Loucy (cell line): Measurements from ENCODE around the gene ZDHHC7.
A peak's percentile ranks its signal among the peaks of the same experiment; 100 is the strongest.

Experiments
- H2AFZ ChIP-seq: fragments of 200-600 bp; sonication (generic); 2 replicates; pipeline ENCODE4 v1.6.0; 2016; ENCODE audit warnings: antibody characterized with exemption, mild to moderate bottlenecking, low read length, moderate library complexity
- H3F3A ChIP-seq: fragments of 200-600 bp; 2 replicates; pipeline ENCODE4 v1.6.0; 2016; ENCODE audit warnings: antibody characterized with exemption, low read depth, mild to moderate bottlenecking
- H3K27me3 ChIP-seq: fragments of 200-600 bp; sonication (generic); 2 replicates; pipeline ENCODE4 v1.6.1; 2014; ENCODE audit warnings: low read length, mild to moderate bottlenecking; ENCODE audit not compliant: insufficient read depth, poor library complexity, severe bottlenecking
- H3K36me3 ChIP-seq: fragments of 200-600 bp; sonication (generic); 2 replicates; pipeline ENCODE4 v1.6.1; 2016; ENCODE audit warnings: low read length; ENCODE audit not compliant: insufficient read depth
- H3K4me1 ChIP-seq: fragments of 200-600 bp; sonication (generic); 2 replicates; pipeline ENCODE4 v1.5.1; 2014; ENCODE audit warnings: low read length, mild to moderate bottlenecking; ENCODE audit not compliant: insufficient read depth, poor library complexity, severe bottlenecking
- H3K4me2 ChIP-seq: fragments of 200-600 bp; sonication (generic); 2 replicates; pipeline ENCODE4 v1.6.0; 2014; ENCODE audit warnings: antibody characterized with exemption, low read length, low read depth, mild to moderate bottlenecking; ENCODE audit not compliant: poor library complexity, severe bottlenecking
- H3K4me3 ChIP-seq: fragments of 200-600 bp; sonication (generic); 2 replicates; pipeline ENCODE4 v1.5.1; 2014; ENCODE audit warnings: low read length, mild to moderate bottlenecking, mixed read lengths; ENCODE audit not compliant: poor library complexity, severe bottlenecking
- H3K79me2 ChIP-seq: fragments of 200-600 bp; sonication (generic); 2 replicates; pipeline ENCODE4 v1.6.1; 2014; ENCODE audit warnings: low read length; ENCODE audit not compliant: insufficient read depth
- H3K9ac ChIP-seq: fragments of 200-600 bp; sonication (generic); 2 replicates; pipeline ENCODE4 v1.6.0; 2014; ENCODE audit warnings: mild to moderate bottlenecking, low read depth, low read length, moderate library complexity; ENCODE audit not compliant: poor library complexity, severe bottlenecking
- H3K9me2 ChIP-seq: fragments of 200-600 bp; sonication (generic); replicated peaks from 2 replicates; pipeline ENCODE4 v1.6.1; 2016; ENCODE audit warnings: low read depth, low read length, mixed read lengths
- H3K9me3 ChIP-seq: fragments of 200-600 bp; sonication (generic); 2 replicates; pipeline ENCODE4 v1.6.1; 2014; ENCODE audit warnings: mild to moderate bottlenecking, antibody characterized with exemption, low read length, low read depth; ENCODE audit not compliant: insufficient read depth
- H4K20me1 ChIP-seq: fragments of 200-600 bp; sonication (generic); 2 replicates; pipeline ENCODE4 v1.6.0; 2014; ENCODE audit warnings: antibody characterized with exemption, low read length, mild to moderate bottlenecking; ENCODE audit not compliant: insufficient read depth, poor library complexity, severe bottlenecking
- EZH2phosphoT487 ChIP-seq: fragments of 200-600 bp; IDR thresholded peaks from 2 replicates; pipeline ENCODE4 v1.6.1; 2018; ENCODE audit warnings: antibody characterized with exemption, mild to moderate bottlenecking, moderate library complexity, borderline replicate concordance
- TF ChIP-seq, protein P1 (sequence below): fragments of 200-600 bp; sonication (generic); conservative IDR thresholded peaks from 2 replicates; pipeline ENCODE4 v1.5.1; 2014; ENCODE audit warnings: mild to moderate bottlenecking, antibody characterized with exemption, low read length

The ZDHHC7 gene

DNA sequence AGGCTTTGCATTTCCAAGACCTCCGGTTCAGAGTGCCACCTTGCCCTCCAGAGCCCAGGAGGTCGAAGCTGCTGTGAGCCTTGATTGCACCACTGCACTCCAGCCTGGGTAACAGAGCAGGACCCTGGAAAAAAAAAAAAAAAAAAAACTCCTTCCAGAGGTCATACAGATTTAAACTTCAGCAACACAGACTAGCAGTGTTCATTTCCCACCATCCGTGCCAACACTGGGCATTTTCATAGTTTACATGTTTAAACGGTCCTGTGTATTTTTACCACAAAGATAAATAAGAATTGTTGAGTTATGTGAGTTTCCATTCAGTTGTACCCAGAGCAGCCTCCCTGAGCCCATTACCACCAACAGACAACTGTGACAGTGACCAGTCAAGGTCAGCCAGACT is 50.4 kb downstream of the ZDHHC7 start:
- TF ChIP-seq, protein P1, sequence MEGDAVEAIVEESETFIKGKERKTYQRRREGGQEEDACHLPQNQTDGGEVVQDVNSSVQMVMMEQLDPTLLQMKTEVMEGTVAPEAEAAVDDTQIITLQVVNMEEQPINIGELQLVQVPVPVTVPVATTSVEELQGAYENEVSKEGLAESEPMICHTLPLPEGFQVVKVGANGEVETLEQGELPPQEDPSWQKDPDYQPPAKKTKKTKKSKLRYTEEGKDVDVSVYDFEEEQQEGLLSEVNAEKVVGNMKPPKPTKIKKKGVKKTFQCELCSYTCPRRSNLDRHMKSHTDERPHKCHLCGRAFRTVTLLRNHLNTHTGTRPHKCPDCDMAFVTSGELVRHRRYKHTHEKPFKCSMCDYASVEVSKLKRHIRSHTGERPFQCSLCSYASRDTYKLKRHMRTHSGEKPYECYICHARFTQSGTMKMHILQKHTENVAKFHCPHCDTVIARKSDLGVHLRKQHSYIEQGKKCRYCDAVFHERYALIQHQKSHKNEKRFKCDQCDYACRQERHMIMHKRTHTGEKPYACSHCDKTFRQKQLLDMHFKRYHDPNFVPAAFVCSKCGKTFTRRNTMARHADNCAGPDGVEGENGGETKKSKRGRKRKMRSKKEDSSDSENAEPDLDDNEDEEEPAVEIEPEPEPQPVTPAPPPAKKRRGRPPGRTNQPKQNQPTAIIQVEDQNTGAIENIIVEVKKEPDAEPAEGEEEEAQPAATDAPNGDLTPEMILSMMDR, result no peak
- no peak for TF ChIP-seq EZH2phosphoT487
- Histone ChIP-seq H3K4me3 (no peak overlapping the region), H2AFZ (no peak overlapping the region), H3K79me2 (no peaks in the 10 kb centered on the region), H3K4me1 (no peaks in the 10 kb centered on the region), H3K36me3 (no peaks in the 10 kb centered on the region), H3K27me3 (no peaks in the 10 kb centered on the region), H3F3A (no peaks in the 10 kb centered on the region), H4K20me1 (no peaks in the 10 kb centered on the region), H3K4me2 (no peak overlapping the region), H3K9me3 (no peaks in the 10 kb centered on the region), H3K9ac (no peak overlapping the region), H3K9me2 (no peaks in the 10 kb centered on the region)

DNA sequence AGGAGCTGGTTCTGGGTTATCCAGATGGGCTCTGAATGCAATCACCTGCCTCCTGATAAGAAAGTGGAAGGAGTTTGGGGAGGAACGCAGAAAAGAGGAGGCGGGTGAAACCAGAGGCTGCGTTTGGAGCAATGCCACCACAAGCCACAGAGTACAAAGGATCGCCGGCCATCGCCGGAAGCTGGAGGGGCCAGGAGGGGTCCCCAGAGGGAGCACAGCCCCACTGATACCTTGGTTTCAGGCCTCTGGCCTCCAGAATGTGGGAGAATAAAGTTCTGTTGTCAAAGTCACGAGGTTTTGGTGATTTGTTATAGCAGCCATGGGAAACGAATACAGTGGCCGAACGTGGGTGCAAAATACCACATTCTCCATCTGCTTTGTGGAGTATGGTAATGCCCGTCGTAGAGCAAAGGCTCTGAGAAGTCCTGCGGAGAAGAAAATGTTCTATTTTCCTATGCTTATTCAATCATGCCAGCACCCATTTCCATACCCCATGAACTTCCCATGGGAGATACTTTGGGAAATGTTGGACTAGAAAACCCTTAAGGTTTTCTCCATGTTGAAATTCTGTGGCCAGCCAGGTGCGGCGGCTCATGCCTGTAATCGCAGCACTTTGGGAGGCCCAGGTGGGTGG is 51.4 kb downstream of the ZDHHC7 start:
- no peak overlapping the region for H3K9ac ChIP-seq
- H3K4me1 ChIP-seq, result no peaks in the 10 kb centered on the region
- no peaks in the 10 kb centered on the region for H3K79me2 ChIP-seq
- H3K36me3 ChIP-seq, result no peaks in the 10 kb centered on the region
- no peak overlapping the region for H3K4me3 ChIP-seq
- no peaks in the 10 kb centered on the region for H3K9me2 ChIP-seq
- H3K9me3 ChIP-seq, result no peaks in the 10 kb centered on the region
- H3F3A ChIP-seq, result no peaks in the 10 kb centered on the region
- TF ChIP-seq EZH2phosphoT487, result no peak
- TF ChIP-seq, protein P1, result no peak
- no peaks in the 10 kb centered on the region for H3K27me3 ChIP-seq
- H2AFZ ChIP-seq, result no peak overlapping the region
- no peaks in the 10 kb centered on the region for H4K20me1 ChIP-seq
- H3K4me2 ChIP-seq, result no peak overlapping the region

- Histone ChIP-seq H4K20me1 (no peaks in the 10 kb centered on the region), H3K4me1 (no peaks in the 10 kb centered on the region), H3K9me3 (no peaks in the 10 kb centered on the region), H3K9me2 (no peaks in the 10 kb centered on the region), H3K36me3 (no peaks in the 10 kb centered on the region), H3F3A (no peaks in the 10 kb centered on the region), H3K4me2 (no peak overlapping the region), H3K9ac (no peak overlapping the region), H3K79me2 (no peaks in the 10 kb centered on the region), H3K27me3 (no peaks in the 10 kb centered on the region), H3K4me3 (no peak overlapping the region), H2AFZ (no peak overlapping the region)
- TF ChIP-seq EZH2phosphoT487, result no peak
- TF ChIP-seq, protein P1, result peak; percentile 39; the same call in 1 of the 2 replicates
Observed at GRCh38 chr16:84959045-84959576, 52.2 kb downstream of the ZDHHC7 start.
